LNCaP clone FGC (cell line): Measurements from ENCODE around the gene TMEM187.

Experiments
- DNase-seq: peaks from one replicate; pipeline ENCODE4 v3.0.0-alpha.2; 2011; ENCODE audit warnings: low read depth
- H3K4me3 ChIP-seq: 2 replicates; pipeline ENCODE4 v1.5.1; 2011; ENCODE audit warnings: mild to moderate bottlenecking, low read depth, low read length, control low read depth
- CTCF ChIP-seq: IDR thresholded peaks from 2 replicates; pipeline ENCODE4 v1.5.1; 2012; ENCODE audit warnings: mild to moderate bottlenecking; ENCODE audit not compliant: control insufficient read depth, insufficient read depth; ENCODE audit errors: extremely low read depth

Gene TMEM187

GRCh38 chrX:153930011-153930910, 42.3 kb upstream of the TMEM187 start:
- TF ChIP-seq CTCF = no peak
- no peak for DNase-seq
- no peak overlapping the region for H3K4me3 ChIP-seq

- no peak for TF ChIP-seq CTCF
- no peak for DNase-seq
- no peak overlapping the region for H3K4me3 ChIP-seq
Measured at GRCh38 chrX:153931151-153931550, 41.4 kb upstream of the TMEM187 start.

- H3K4me3 ChIP-seq = no peak overlapping the region
- no peak for DNase-seq
- no peak for TF ChIP-seq CTCF
Measured at GRCh38 chrX:153931748-153932147, 40.8 kb upstream of the TMEM187 start.

- no peak overlapping the region for H3K4me3 ChIP-seq
- no peak for TF ChIP-seq CTCF
- DNase-seq = no peak
Measured at GRCh38 chrX:153932220-153932915, 40.2 kb upstream of the TMEM187 start.

- no peak for DNase-seq
- H3K4me3 ChIP-seq = peak overlapping the region; percentile 70
- TF ChIP-seq CTCF = no peak
Measured at GRCh38 chrX:153933748-153934147, 38.8 kb upstream of the TMEM187 start.

- TF ChIP-seq CTCF = no peak
- no peak for DNase-seq
- H3K4me3 ChIP-seq = peak overlapping the region; percentile 70
Measured at GRCh38 chrX:153934148-153934761, 38.3 kb upstream of the TMEM187 start.
